Chondrocyte (in vitro differentiated cells): ENCODE measurements around the gene STAP2. TPM values are rescaled to one million over a fixed set of nuclear protein-coding genes. Genes with fewer than 3 reads are reported as not detected.

Experiments
- DNase-seq: peaks from one replicate; pipeline ENCODE4 v3.0.0; 2021; ENCODE audit warnings: mixed read lengths, low spot score
- H3K27ac Mint-ChIP-seq: one replicate; pipeline ENCODE4 v1.8.0; 2021; ENCODE audit warnings: mild to moderate bottlenecking, moderate library complexity, mixed read lengths; ENCODE audit not compliant: unreplicated experiment
- H3K27me3 Mint-ChIP-seq: 2 replicates; pipeline ENCODE4 v1.8.0; 2021; ENCODE audit warnings: low read depth, mixed read lengths
- H3K36me3 Mint-ChIP-seq: 2 replicates; pipeline ENCODE4 v1.8.0; 2021; ENCODE audit warnings: low read depth, mixed read lengths
- H3K4me1 Mint-ChIP-seq: 2 replicates; pipeline ENCODE4 v1.8.0; 2021; ENCODE audit warnings: low read depth, mild to moderate bottlenecking, mixed read lengths
- H3K4me3 Mint-ChIP-seq: one replicate; pipeline ENCODE4 v1.8.0; 2021; ENCODE audit warnings: mild to moderate bottlenecking, moderate library complexity, mixed read lengths; ENCODE audit not compliant: unreplicated experiment
- H3K9me3 Mint-ChIP-seq: 2 replicates; pipeline ENCODE4 v1.8.0; 2021; ENCODE audit warnings: low read depth, mixed read lengths
- CTCF ChIP-seq: fragments of 200-600 bp; sonication (generic); IDR thresholded peaks from 2 replicates; pipeline ENCODE4 v1.5.0; 2021; ENCODE audit warnings: antibody characterized with exemption, mild to moderate bottlenecking, moderate library complexity
- total RNA-seq: library from RNA; stranded (reverse); gene quantifications from 3 replicates; pipeline ENCODE4 v1.2.1, GENCODE V29; 2021

The STAP2 gene
- total RNA-seq, 1 donor from 2014 or later, result 0.85 TPM

DNA sequence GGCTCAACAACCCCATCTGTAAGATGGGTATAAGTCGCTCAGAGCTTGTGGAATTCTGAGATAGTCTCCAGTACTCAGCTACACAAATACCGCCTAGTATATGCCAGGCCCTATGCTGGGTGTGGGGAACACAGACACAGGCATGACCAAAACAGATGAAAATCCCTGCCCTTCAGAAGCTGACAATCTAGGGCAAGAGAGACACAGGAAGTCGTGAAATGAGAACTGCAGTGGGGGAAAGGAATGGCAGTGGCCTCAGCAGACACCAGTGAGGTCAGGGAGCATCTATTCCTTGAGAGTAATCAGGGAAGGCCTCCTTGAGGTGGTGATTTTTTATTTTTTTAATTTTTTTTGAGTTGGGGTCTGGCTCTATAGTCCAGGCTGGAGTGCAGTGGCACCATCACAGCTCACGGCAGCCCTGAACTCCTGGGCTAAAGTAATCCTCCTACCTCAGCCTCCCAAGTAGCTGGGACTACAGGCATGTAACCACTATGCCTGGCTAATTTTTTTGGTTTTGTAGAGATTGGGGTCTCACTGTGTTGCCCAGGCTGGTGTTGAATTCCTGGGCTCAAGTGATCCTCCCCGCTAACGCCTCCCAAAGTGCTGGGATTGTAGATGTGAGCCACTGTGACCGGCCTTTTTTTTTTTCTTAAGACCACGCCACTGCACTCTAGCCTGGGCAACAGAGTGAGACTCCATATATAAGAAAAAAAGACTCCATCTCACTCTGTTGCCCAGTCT is 39.6 kb downstream of the STAP2 start:
- H3K27me3 Mint-ChIP-seq, result peaks cover 2% of the 10 kb centered on the region
- no peaks in the 10 kb centered on the region for H3K36me3 Mint-ChIP-seq
- TF ChIP-seq CTCF, result no peak
- H3K4me1 Mint-ChIP-seq, result no peaks in the 10 kb centered on the region
- no peak overlapping the region for H3K4me3 Mint-ChIP-seq
- H3K9me3 Mint-ChIP-seq, result no peaks in the 10 kb centered on the region
- H3K27ac Mint-ChIP-seq, result no peak overlapping the region
- DNase-seq, result no peak

DNA sequence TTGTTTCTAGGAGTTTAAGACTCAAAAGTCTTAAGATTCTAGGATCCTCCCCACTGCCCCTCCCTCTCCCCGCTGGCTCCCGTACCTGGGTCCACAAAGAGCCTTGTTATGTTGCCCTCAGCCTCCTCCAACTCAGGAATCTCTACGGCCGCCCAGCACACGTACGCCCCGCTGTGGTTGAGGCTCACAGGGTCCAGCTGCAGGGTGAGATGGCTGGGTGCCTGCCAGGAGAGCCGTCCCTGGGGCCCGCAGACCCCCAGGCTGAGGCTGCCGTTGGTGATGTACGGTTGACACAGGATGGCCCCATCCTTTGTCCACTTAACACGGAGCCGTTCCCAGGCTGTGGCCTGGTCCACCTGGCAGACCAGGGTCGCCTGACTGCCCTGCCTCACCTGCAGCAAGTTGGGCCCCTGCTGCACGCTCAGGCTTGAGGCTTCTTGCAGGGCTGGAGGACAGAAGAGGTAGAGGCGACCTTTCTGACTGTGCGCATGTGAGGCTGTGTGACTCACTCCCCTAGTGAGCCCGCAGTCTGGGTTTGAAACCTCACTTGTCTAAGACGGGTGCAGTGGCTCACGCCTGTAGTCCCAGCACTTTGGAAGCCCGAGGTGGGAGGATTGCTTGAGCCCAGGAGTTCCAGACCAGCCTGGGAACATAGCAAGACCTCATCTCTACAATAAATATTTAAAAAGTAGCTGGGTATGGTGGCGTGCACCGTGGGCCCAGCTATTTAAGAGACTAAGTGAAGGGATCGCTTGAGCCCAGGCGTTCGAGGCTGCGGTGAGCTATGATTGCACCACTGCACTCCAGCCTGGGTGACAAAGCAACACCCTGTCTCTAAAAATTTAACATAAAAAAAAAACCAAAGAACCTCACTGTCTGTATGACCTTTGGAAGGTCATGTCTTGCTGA is 40.5 kb downstream of the STAP2 start:
- Mint-ChIP-seq H3K36me3 (no peaks in the 10 kb centered on the region), H3K4me3 (no peak overlapping the region), H3K27me3 (peaks cover 2% of the 10 kb centered on the region), H3K27ac (no peak overlapping the region), H3K4me1 (no peaks in the 10 kb centered on the region), H3K9me3 (no peaks in the 10 kb centered on the region)
- no peak for DNase-seq
- no peak for TF ChIP-seq CTCF

GRCh38 chr19:4295972-4296771 is 42.5 kb downstream of the STAP2 start:
- Mint-ChIP-seq H3K4me3 (no peak overlapping the region), H3K27me3 (peaks cover 2% of the 10 kb centered on the region), H3K36me3 (no peaks in the 10 kb centered on the region), H3K9me3 (no peaks in the 10 kb centered on the region), H3K4me1 (no peaks in the 10 kb centered on the region), H3K27ac (no peak overlapping the region)
- no peak for TF ChIP-seq CTCF
- no peak for DNase-seq

DNA sequence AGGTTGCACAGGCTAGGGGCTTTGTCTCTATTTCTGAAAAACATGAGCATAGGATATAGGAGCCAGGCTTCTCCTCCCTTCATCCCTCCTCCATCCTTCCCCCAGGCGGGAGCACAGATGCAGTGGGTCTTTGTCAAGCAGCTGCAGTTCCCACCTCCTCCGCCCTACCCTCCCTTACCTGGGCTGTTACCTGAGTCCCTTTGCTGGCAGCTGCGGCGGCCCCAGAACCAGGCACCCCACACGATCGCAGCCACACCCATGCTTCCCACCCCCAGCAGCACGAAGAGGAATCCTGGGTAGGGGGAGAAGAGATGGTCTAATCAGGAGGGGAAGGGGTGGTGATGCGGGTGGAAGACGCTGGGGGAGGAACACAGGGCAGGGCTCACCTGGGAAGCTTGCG is 44.2 kb downstream of the STAP2 start:
- Mint-ChIP-seq H3K4me3 (no peak overlapping the region), H3K27me3 (peaks cover 7% of the 10 kb centered on the region), H3K36me3 (no peaks in the 10 kb centered on the region), H3K4me1 (no peaks in the 10 kb centered on the region), H3K27ac (no peak overlapping the region), H3K9me3 (no peaks in the 10 kb centered on the region)
- no peak for TF ChIP-seq CTCF
- DNase-seq, result no peak

DNA sequence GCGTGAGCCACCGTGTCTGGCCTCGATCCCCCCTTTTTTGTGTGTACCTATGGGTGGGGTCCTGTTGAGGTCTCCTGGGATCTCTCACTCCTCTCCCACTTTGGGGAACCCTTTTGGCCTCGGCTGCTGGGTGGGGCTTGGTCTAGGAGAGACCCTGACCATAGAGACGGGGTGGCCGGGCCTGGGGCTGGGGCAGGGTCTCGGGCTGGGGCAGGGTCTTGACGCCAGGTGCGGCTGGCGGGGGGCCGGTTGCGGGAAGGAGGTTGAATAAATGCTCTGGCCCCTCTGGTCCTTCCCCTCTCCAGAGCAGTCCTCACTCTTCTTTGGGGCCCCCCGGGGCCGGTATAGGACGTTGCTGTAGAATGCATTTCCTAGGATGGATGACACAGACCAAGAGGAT is 46.1 kb downstream of the STAP2 start:
- H3K4me3 Mint-ChIP-seq, result no peak overlapping the region
- H3K36me3 Mint-ChIP-seq, result no peaks in the 10 kb centered on the region
- no peaks in the 10 kb centered on the region for H3K4me1 Mint-ChIP-seq
- H3K27me3 Mint-ChIP-seq, result peaks cover 13% of the 10 kb centered on the region
- TF ChIP-seq CTCF, result no peak
- H3K27ac Mint-ChIP-seq, result no peak overlapping the region
- no peaks in the 10 kb centered on the region for H3K9me3 Mint-ChIP-seq
- no peak for DNase-seq
